Nephron progenitor cell (in vitro differentiated cells): ENCODE data around the gene SFI1.
"Not testable (repeated sequence)": the region's sequence is repeated elsewhere in the genome, so short reads cannot be mapped to it uniquely, and the experiment has no call there.

ENCODE experiments used
- DNase-seq: peaks from one replicate; pipeline ENCODE4 v3.0.0; 2021
- H3K27ac Mint-ChIP-seq: 2 replicates; pipeline ENCODE4 v1.8.0; 2021; ENCODE audit warnings: mild to moderate bottlenecking, moderate library complexity, mixed read lengths
- H3K27me3 Mint-ChIP-seq: 2 replicates; pipeline ENCODE4 v1.8.0; 2021; ENCODE audit warnings: mild to moderate bottlenecking, low read depth, mixed read lengths; ENCODE audit not compliant: poor library complexity
- H3K36me3 Mint-ChIP-seq: 2 replicates; pipeline ENCODE4 v1.8.0; 2021; ENCODE audit warnings: low read depth, mixed read lengths
- H3K4me1 Mint-ChIP-seq: 2 replicates; pipeline ENCODE4 v1.8.0; 2021; ENCODE audit warnings: mixed read lengths
- H3K4me3 Mint-ChIP-seq: 2 replicates; pipeline ENCODE4 v1.8.0; 2021; ENCODE audit warnings: mild to moderate bottlenecking, moderate library complexity, mixed read lengths
- H3K9me3 Mint-ChIP-seq: 2 replicates; pipeline ENCODE4 v1.8.0; 2021; ENCODE audit warnings: mild to moderate bottlenecking, moderate library complexity, mixed read lengths
- TF ChIP-seq, protein P1 (sequence below): fragments of 200-600 bp; sonication (generic); IDR thresholded peaks from 2 replicates; pipeline ENCODE4 v1.5.0; 2021; ENCODE audit warnings: antibody characterized with exemption

The SFI1 gene

DNA sequence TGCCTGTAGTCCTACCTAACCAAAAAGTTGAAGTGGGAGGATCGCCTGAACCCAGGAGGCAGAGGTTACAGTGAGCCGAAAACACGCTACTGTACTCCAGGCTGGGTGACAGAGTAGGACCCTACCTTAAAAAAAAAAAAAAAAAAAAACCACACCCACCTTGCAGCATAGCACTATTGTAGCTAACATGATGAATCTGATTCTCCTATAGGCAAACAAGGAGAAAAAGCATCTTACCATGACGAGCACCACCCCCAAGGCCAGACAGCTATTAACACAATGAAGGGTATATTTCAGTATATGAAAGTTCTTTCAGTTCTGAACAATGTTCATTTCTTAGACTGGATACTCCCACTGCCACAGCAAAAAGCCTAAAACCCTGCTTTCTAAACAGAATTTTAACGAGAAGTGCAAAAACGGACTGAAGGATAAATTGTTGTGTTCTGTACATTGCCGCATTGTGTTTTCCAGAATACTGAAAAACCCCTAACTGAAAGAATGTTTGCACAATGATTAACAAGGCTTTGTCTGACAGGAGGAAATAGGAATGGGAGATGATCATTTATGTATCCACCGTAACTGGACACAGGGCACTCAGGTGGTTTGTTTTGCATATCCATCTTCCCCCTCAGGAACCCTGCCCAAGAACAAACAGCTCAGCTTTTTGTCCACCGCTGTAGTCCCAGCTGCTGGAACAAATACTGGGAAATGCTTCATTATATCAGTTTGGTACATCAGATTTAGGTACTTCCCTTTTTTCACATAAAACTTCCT lies 156.8 kb downstream of the SFI1 start:
- H3K27me3 Mint-ChIP-seq = no peaks in the 10 kb centered on the region
- no peak overlapping the region for H3K4me3 Mint-ChIP-seq
- no peaks in the 10 kb centered on the region for H3K9me3 Mint-ChIP-seq
- no peaks in the 10 kb centered on the region for H3K4me1 Mint-ChIP-seq
- TF ChIP-seq, protein P1, sequence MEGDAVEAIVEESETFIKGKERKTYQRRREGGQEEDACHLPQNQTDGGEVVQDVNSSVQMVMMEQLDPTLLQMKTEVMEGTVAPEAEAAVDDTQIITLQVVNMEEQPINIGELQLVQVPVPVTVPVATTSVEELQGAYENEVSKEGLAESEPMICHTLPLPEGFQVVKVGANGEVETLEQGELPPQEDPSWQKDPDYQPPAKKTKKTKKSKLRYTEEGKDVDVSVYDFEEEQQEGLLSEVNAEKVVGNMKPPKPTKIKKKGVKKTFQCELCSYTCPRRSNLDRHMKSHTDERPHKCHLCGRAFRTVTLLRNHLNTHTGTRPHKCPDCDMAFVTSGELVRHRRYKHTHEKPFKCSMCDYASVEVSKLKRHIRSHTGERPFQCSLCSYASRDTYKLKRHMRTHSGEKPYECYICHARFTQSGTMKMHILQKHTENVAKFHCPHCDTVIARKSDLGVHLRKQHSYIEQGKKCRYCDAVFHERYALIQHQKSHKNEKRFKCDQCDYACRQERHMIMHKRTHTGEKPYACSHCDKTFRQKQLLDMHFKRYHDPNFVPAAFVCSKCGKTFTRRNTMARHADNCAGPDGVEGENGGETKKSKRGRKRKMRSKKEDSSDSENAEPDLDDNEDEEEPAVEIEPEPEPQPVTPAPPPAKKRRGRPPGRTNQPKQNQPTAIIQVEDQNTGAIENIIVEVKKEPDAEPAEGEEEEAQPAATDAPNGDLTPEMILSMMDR = no peak
- H3K27ac Mint-ChIP-seq = no peak overlapping the region
- no peak for DNase-seq
- H3K36me3 Mint-ChIP-seq = peaks cover 23% of the 10 kb centered on the region

DNA sequence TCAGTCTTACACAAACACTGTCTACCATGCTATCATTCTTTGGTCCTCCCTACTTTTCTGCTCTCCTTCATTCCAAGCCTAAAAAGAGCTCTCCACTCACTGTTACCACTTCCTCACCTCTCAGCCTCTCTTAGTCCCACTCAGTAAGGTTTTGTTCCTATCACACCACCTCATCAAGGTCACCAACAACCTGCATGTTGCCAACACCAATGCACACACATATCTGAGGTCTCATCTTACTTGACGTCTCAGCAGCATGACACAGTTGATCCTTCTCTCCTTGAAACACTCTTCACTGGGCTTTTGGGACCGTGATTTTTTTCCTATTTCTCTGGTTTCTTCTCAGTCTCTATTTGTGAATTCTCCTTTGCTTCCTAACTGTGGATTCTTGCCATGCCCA lies 157.6 kb downstream of the SFI1 start:
- Mint-ChIP-seq H3K4me3 (no peak overlapping the region), H3K27me3 (no peaks in the 10 kb centered on the region), H3K4me1 (peaks cover under 1% of the 10 kb centered on the region), H3K27ac (no peak overlapping the region), H3K9me3 (no peaks in the 10 kb centered on the region), H3K36me3 (peaks cover 23% of the 10 kb centered on the region)
- TF ChIP-seq, protein P1 = no peak
- DNase-seq = no peak

DNA sequence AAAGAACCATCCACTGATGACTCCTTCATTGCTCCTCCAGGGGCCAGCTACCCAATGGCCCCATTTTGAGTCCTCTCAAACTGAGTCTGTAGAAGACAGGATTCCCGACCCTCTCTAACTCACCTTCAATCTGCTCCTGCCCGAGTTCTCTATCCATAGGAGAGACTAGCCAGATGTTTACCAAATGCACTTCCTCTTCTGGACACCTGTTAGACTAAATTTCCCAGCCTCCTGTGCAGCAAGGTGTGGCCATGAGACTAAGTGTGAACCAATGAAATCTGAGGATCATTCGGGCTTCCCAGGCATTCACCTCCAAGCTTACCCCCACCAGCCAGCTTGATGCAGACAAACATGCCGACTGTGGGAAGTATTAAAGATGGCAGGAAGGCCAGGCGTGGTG lies 158.1 kb downstream of the SFI1 start:
- Mint-ChIP-seq H3K36me3 (peaks cover 18% of the 10 kb centered on the region), H3K27ac (no peak overlapping the region), H3K4me1 (peaks cover 5% of the 10 kb centered on the region), H3K27me3 (peaks cover 3% of the 10 kb centered on the region), H3K9me3 (no peaks in the 10 kb centered on the region), H3K4me3 (no peak overlapping the region)
- TF ChIP-seq, protein P1 = no peak
- DNase-seq = no peak

DNA sequence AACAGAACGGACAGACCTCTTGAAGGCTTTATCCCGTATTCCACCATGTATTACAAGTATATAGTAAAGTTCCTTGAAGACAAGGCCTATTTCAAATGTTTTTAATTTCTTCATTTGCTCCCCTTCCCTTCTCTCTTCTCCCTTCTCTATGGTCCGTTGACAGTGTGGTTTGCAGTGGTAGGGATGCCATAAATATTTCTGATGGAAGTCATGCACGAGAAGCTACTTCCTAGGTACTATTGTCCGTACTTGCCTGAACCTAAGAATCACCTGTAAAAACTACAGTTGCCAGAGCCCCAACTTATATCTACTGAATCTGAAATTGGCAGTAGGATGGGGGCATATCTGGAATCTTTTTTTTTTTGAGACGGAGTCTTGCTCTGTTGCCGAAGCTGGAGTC lies 162.9 kb downstream of the SFI1 start:
- Mint-ChIP-seq H3K4me3 (no peak overlapping the region), H3K9me3 (no peaks in the 10 kb centered on the region), H3K36me3 (peaks cover 13% of the 10 kb centered on the region), H3K27ac (no peak overlapping the region), H3K4me1 (peaks cover 21% of the 10 kb centered on the region), H3K27me3 (peaks cover 3% of the 10 kb centered on the region)
- no peak for DNase-seq
- TF ChIP-seq, protein P1 = no peak

DNA sequence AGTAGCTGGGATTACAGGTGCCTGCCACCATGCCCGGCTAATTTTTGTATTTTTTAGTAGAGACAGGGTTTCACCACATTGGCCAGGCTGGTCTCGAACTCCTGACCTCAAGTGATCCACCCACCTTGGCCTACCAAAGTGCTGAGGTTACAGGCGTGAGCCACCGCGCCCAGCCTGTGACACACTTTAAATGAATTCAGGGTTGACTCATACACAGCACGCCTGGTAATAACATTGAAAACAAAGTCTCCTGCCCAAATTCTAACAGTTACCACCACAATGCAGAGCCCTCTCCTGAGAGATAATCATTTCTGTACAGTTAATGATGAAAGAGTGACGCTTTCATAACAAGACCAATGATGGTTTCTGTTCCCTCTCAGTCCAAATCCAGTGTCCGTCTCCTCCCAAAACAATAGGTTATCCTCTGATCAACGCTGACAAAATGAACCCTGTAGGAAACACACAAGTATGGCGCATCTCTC lies 164.6 kb downstream of the SFI1 start:
- not testable (repeated sequence) for H3K27ac Mint-ChIP-seq, H3K9me3 Mint-ChIP-seq, DNase-seq
- Mint-ChIP-seq H3K36me3 (peaks cover 13% of the 10 kb centered on the region), H3K27me3 (peaks cover 15% of the 10 kb centered on the region), H3K4me1 (peaks cover 21% of the 10 kb centered on the region), H3K4me3 (peak overlapping the region; percentile 100)

DNA sequence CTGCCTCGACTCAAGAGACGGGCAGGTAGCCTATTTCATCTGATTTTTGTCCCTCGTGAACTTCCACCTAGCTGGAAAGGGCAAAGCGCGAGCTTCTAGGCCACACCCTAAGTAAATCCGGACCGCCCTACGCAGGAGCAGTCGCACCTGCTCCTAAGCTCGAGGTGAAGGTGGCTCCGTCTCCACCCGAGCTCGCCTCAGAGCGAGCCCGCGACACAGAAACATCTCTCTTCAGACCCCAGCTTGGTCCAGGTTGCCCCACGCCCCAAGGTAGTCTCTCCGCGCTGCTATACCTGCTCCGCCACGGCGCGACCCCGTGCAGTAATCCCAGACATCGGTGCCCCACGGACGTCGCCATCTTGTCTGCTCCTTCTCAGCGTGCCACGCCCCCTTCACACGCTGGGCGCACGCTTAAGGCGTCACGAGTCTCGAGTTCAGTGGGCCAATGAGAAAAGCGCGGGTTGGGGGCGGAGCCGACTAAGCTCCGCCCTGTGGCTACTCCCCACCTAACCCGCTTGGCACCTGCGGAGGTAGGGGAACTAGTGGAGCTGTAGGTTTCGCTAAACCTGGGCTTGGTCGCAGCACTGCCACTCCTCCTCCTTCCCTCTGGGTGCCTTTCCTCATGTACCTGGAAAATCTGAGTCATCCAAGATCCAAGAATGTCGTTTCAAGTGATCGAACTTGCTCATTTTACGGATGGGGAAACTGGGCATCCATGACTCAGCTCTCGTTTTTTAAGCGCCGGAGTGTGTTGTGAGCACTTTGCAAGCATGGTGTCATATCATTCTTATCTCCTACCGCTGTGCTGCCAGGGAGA lies 165.7 kb downstream of the SFI1 start, which contains the start of gene PISD:
TSS of gene PISD (minus strand) at position 365 of the 817 bp plus-strand sequence. CDS start at position 358, 7 bp downstream.
- H3K9me3 Mint-ChIP-seq = peaks cover 4% of the 10 kb centered on the region
- DNase-seq = peak; percentile 96
- TF ChIP-seq, protein P1 = no peak
- H3K27me3 Mint-ChIP-seq = peaks cover 16% of the 10 kb centered on the region
- peaks cover 8% of the 10 kb centered on the region for H3K36me3 Mint-ChIP-seq
- peak within 1 kb of the TSS; percentile 98 for H3K27ac Mint-ChIP-seq
- H3K4me3 Mint-ChIP-seq = peak within 1 kb of the TSS; percentile 100
- H3K4me1 Mint-ChIP-seq = peaks cover 21% of the 10 kb centered on the region
